H9 (cell line): ENCODE data around the gene ORC2. TPM values are rescaled to one million over a fixed set of nuclear protein-coding genes. Genes with fewer than 3 reads are reported as not detected.
"Not testable (repeated sequence)": the region's sequence is repeated elsewhere in the genome, so short reads cannot be mapped to it uniquely, and the experiment has no call there.

Experiments
- DNase-seq: peaks from one replicate; pipeline ENCODE4 v3.0.0-alpha.2; 2017
- H2AFZ ChIP-seq: one replicate; pipeline ENCODE4 v1.6.1; 2013; ENCODE audit warnings: mild to moderate bottlenecking, low read length, control low read depth, moderate library complexity
- H2AK5ac ChIP-seq: 2 replicates; pipeline ENCODE4 v1.6.1; 2013; ENCODE audit warnings: low read length, control low read depth, mixed read lengths; ENCODE audit not compliant: insufficient read length
- H2BK120ac ChIP-seq: one replicate; pipeline ENCODE4 v1.6.1; 2013; ENCODE audit warnings: low read depth, mild to moderate bottlenecking, low read length, control low read depth, inconsistent platforms; ENCODE audit not compliant: poor library complexity, severe bottlenecking
- H2BK12ac ChIP-seq: 2 replicates; pipeline ENCODE4 v1.6.1; 2013; ENCODE audit warnings: low read length, control low read depth, mixed read lengths, low read depth; ENCODE audit not compliant: insufficient read length
- H2BK15ac ChIP-seq: 2 replicates; pipeline ENCODE4 v1.6.1; 2013; ENCODE audit warnings: low read depth, low read length, control low read depth
- H2BK20ac ChIP-seq: one replicate; pipeline ENCODE4 v1.6.1; 2013; ENCODE audit warnings: low read depth, mild to moderate bottlenecking, low read length, control low read depth, inconsistent platforms; ENCODE audit not compliant: poor library complexity, severe bottlenecking
- H2BK5ac ChIP-seq: 2 replicates; pipeline ENCODE4 v1.6.1; 2013; ENCODE audit warnings: low read length, control low read depth, mixed read lengths; ENCODE audit not compliant: insufficient read length
- H3K14ac ChIP-seq: 2 replicates; pipeline ENCODE4 v1.6.1; 2013; ENCODE audit warnings: low read length, control low read depth; ENCODE audit not compliant: insufficient read depth
- H3K18ac ChIP-seq: 2 replicates; pipeline ENCODE4 v1.6.1; 2013; ENCODE audit warnings: low read depth, mild to moderate bottlenecking, mixed read lengths, low read length, control low read depth; ENCODE audit not compliant: insufficient read length
- H3K23ac ChIP-seq: 2 replicates; pipeline ENCODE4 v1.6.1; 2013; ENCODE audit warnings: low read length, control low read depth, mixed read lengths, low read depth; ENCODE audit not compliant: insufficient read length
- H3K23me2 ChIP-seq: 2 replicates; pipeline ENCODE4 v1.6.1; 2013; ENCODE audit warnings: low read depth, mild to moderate bottlenecking, mixed read lengths, low read length, control low read depth; ENCODE audit not compliant: insufficient read length, poor library complexity, severe bottlenecking
- H3K27ac ChIP-seq: 2 replicates; pipeline ENCODE4 v1.5.1; 2013; ENCODE audit warnings: low read length, control low read depth, mixed read lengths, low read depth; ENCODE audit not compliant: insufficient read length
- H3K27me3 ChIP-seq: 2 replicates; pipeline ENCODE4 v1.6.1; 2013; ENCODE audit warnings: low read length, control low read depth, inconsistent platforms; ENCODE audit not compliant: insufficient read depth
- H3K4ac ChIP-seq: 2 replicates; pipeline ENCODE4 v1.6.1; 2013; ENCODE audit warnings: low read depth, mild to moderate bottlenecking, control low read depth, inconsistent platforms, low read length, moderate library complexity
- H3K4me1 ChIP-seq: 2 replicates; pipeline ENCODE4 v1.6.1; 2013; ENCODE audit warnings: low read length, control low read depth, inconsistent platforms; ENCODE audit not compliant: insufficient read depth
- H3K4me2 ChIP-seq: 2 replicates; pipeline ENCODE4 v1.6.1; 2013; ENCODE audit warnings: low read length, control low read depth, mixed read lengths; ENCODE audit not compliant: insufficient read length, insufficient read depth
- H3K56ac ChIP-seq: 2 replicates; pipeline ENCODE4 v1.6.1; 2013; ENCODE audit warnings: low read depth, mild to moderate bottlenecking, mixed read lengths, low read length, control low read depth; ENCODE audit not compliant: insufficient read length
- H3K79me1 ChIP-seq: 2 replicates; pipeline ENCODE4 v1.6.1; 2013; ENCODE audit warnings: low read depth, mild to moderate bottlenecking, moderate library complexity, low read length, control low read depth, inconsistent platforms; ENCODE audit not compliant: insufficient read depth, poor library complexity, severe bottlenecking
- H3K79me2 ChIP-seq: 2 replicates; pipeline ENCODE4 v1.6.1; 2013; ENCODE audit warnings: low read length, control low read depth, inconsistent platforms; ENCODE audit not compliant: insufficient read depth
- H3K9ac ChIP-seq: 2 replicates; pipeline ENCODE4 v1.6.1; 2013; ENCODE audit warnings: low read length, control low read depth, mixed read lengths; ENCODE audit not compliant: insufficient read length; ENCODE audit errors: extremely low read depth
- H3K9me3 ChIP-seq: one replicate; pipeline ENCODE4 v1.6.1; 2013; ENCODE audit warnings: low read depth, low read length, inconsistent platforms; ENCODE audit not compliant: control insufficient read depth
- H3T11ph ChIP-seq: one replicate; pipeline ENCODE4 v1.6.1; 2013; ENCODE audit warnings: mild to moderate bottlenecking, low read length, control low read depth, inconsistent platforms
- H4K20me1 ChIP-seq: one replicate; pipeline ENCODE4 v1.6.1; 2013; ENCODE audit not compliant: control insufficient read depth, insufficient read length, insufficient read depth
- H4K5ac ChIP-seq: 2 replicates; pipeline ENCODE4 v1.6.1; 2013; ENCODE audit warnings: low read depth, mild to moderate bottlenecking, mixed read lengths, low read length, control low read depth; ENCODE audit not compliant: insufficient read length
- H4K8ac ChIP-seq: replicated peaks from 2 replicates; pipeline ENCODE4 v1.6.1; 2013; ENCODE audit warnings: low read length, control low read depth, mixed read lengths, low read depth; ENCODE audit not compliant: insufficient read length
- H4K91ac ChIP-seq: 2 replicates; pipeline ENCODE4 v1.6.1; 2013; ENCODE audit warnings: low read depth, mild to moderate bottlenecking, moderate library complexity, mixed read lengths, low read length, control low read depth; ENCODE audit not compliant: insufficient read length
- H3K27ac Mint-ChIP-seq, 3 experiments: 2 replicates in 2 of 3; 3 replicates in 1 of 3; pipeline ENCODE4 v1.8.0; 2020 to 2021; ENCODE audit warnings: mixed read lengths in 3 of 3, mild to moderate bottlenecking in 1 of 3, moderate library complexity in 1 of 3
- H3K27me3 Mint-ChIP-seq: 2 replicates; pipeline ENCODE4 v1.8.0; 2021; ENCODE audit warnings: low read depth, mild to moderate bottlenecking, moderate library complexity, mixed read lengths
- H3K36me3 Mint-ChIP-seq, 3 experiments: 2 replicates in 2 of 3; 3 replicates in 1 of 3; pipeline ENCODE4 v1.8.0; 2020 to 2021; ENCODE audit warnings: low read depth in 3 of 3, mixed read lengths in 3 of 3; ENCODE audit not compliant: insufficient read depth in 1 of 3
- H3K4me1 Mint-ChIP-seq, 2 experiments: 2 replicates each; pipeline ENCODE4 v1.8.0; 2020; ENCODE audit warnings: mixed read lengths in 2 of 2
- H3K4me3 Mint-ChIP-seq, 2 experiments: 2 replicates in 1 of 2; 3 replicates in 1 of 2; pipeline ENCODE4 v1.8.0; 2020 to 2021; ENCODE audit warnings: mild to moderate bottlenecking in 2 of 2, mixed read lengths in 2 of 2, moderate library complexity in 1 of 2
- H3K9me3 Mint-ChIP-seq, 2 experiments: 2 replicates in 1 of 2; 3 replicates in 1 of 2; pipeline ENCODE4 v1.8.0; 2020; ENCODE audit warnings: mild to moderate bottlenecking in 2 of 2, mixed read lengths in 2 of 2, moderate library complexity in 1 of 2
- CTCF ChIP-seq: fragments of 200-600 bp; sonication (generic); conservative IDR thresholded peaks from 3 replicates; pipeline ENCODE4 v1.8.0; 2021; ENCODE audit warnings: antibody characterized with exemption, mild to moderate bottlenecking
- WGBS: extraction: QIAGEN DNeasy Blood & Tissue Kit; methylation state at CpG from one replicate; pipeline ENCODE4 v1.1.7; 2013; ENCODE audit warnings: missing lambda C conversion rate, low lambda C conversion rate, mixed read lengths; ENCODE audit not compliant: insufficient read length; ENCODE audit errors: extremely low coverage; 5-methylcytosine and 5-hydroxymethylcytosine counted together
- total RNA-seq: library from RNA; stranded (reverse); gene quantifications from 2 replicates; pipeline ENCODE4 v1.2.1, GENCODE V29; 2021

The ORC2 gene
- total RNA-seq, 1 experiment from 2014 or later, result 65.2 TPM

GRCh38 chr2:200888704-200889625 is 74.5 kb downstream of the ORC2 start, which contains the start of the genes NIF3L1 and PPIL3:
TSS of gene NIF3L1 (plus strand) at chr2:200889371. CDS start at chr2:200891944, 2,573 bp downstream.
TSS of gene PPIL3 (minus strand) at chr2:200889077. CDS start at chr2:200887615, 1,462 bp downstream.
- Histone ChIP-seq H3K18ac (peak within 1 kb of the TSS; percentile 97), H3K79me2 (peaks cover 15% of the 10 kb centered on the region; the same call in 1 of the 2 replicates), H3K4me1 (no peaks in the 10 kb centered on the region), H3K4ac (peak within 1 kb of the TSS; percentile 77; the same call in 1 of the 2 replicates), H3K4me2 (peak within 1 kb of the TSS; percentile 84), H3T11ph (peak within 1 kb of the TSS; percentile 71), H2BK12ac (peak within 1 kb of the TSS; percentile 24), H4K20me1 (no peaks in the 10 kb centered on the region), H2AK5ac (peak within 1 kb of the TSS; percentile 7), H3K56ac (peak within 1 kb of the TSS; percentile 96), H2BK20ac (no peak within 1 kb of the TSS), H4K5ac (peak within 1 kb of the TSS; percentile 99), H3K27me3 (no peaks in the 10 kb centered on the region), H3K27ac (peak within 1 kb of the TSS; percentile 99), H2BK15ac (no peak within 1 kb of the TSS), H3K9ac (peak within 1 kb of the TSS; percentile 99), H4K8ac (peak within 1 kb of the TSS; percentile 93), H2BK120ac (no peak within 1 kb of the TSS), H3K23me2 (peaks cover 3% of the 10 kb centered on the region), H2AFZ (peak within 1 kb of the TSS; percentile 60), H3K14ac (peak within 1 kb of the TSS; percentile 99), H4K91ac (peak within 1 kb of the TSS; percentile 56), H3K23ac (no peak within 1 kb of the TSS), H3K9me3 (no peaks in the 10 kb centered on the region), H3K79me1 (peaks cover 6% of the 10 kb centered on the region), H2BK5ac (peak within 1 kb of the TSS; percentile 96)
- Mint-ChIP-seq H3K4me1 (peaks cover 16 to 31% of the 10 kb centered on the region in 2 experiments), H3K27me3 (no peaks in the 10 kb centered on the region), H3K27ac (peak within 1 kb of the TSS; percentile 99 to 100 (median 99)), H3K9me3 (peaks cover 0 to 3% of the 10 kb centered on the region in 2 experiments; a peak in 1 of 5 replicates), H3K36me3 (peaks cover 6 to 34% (median 31%) of the 10 kb centered on the region in 3 experiments), H3K4me3 (peak within 1 kb of the TSS; percentile 95)
- no CpG with 5 or more reads among the region's 50 CpGs for WGBS
- peak; percentile 98 for DNase-seq
- no peak; the same call in 2 of the 3 replicates for TF ChIP-seq CTCF

GRCh38 chr2:200881715-200882249 is 81.7 kb downstream of the ORC2 start:
- not testable (repeated sequence) for H2AFZ ChIP-seq, H3K79me2 ChIP-seq, H2AK5ac ChIP-seq, H3K4me1 ChIP-seq, H3K9me3 ChIP-seq, H4K8ac ChIP-seq, H2BK20ac ChIP-seq, H4K5ac ChIP-seq, H3K14ac ChIP-seq, H4K20me1 ChIP-seq, H2BK12ac ChIP-seq, H3K79me1 ChIP-seq, H3K9me3 Mint-ChIP-seq, H3K27ac ChIP-seq, H3K9ac ChIP-seq, H3K27me3 ChIP-seq, H2BK15ac ChIP-seq, H3K4me2 ChIP-seq, H2BK5ac ChIP-seq, H3K4me1 Mint-ChIP-seq, H3K4me3 Mint-ChIP-seq, H2BK120ac ChIP-seq, DNase-seq, H3K56ac ChIP-seq, H3T11ph ChIP-seq, H3K27ac Mint-ChIP-seq, H3K23me2 ChIP-seq, H3K27me3 Mint-ChIP-seq, H3K23ac ChIP-seq, H4K91ac ChIP-seq, H3K18ac ChIP-seq, H3K4ac ChIP-seq
- peaks cover 11 to 74% (median 73%) of the 10 kb centered on the region in 3 experiments; a peak in 6 of 7 replicates for H3K36me3 Mint-ChIP-seq
- WGBS, result no CpG with 5 or more reads among the region's 2 CpGs
